ENCODE results near the gene LAX1.
"Not testable (repeated sequence)": the region's sequence is repeated elsewhere in the genome, so short reads cannot be mapped to it uniquely, and the experiment has no call there.

The LAX1 gene

GRCh38 chr1:203765029-203765837 is at the start of gene LAX1:
Gene LAX1 (plus strand): TSS chr1:203765183. CDS start chr1:203765566, 383 bp downstream.
- Mint-ChIP-seq H3K27ac (no peak within 1 kb of the TSS), H3K4me1 (ENCODE audit: low read depth) (peaks cover 21% of the 10 kb centered on the region), H3K4me3 (no peak within 1 kb of the TSS), H3K9me3 (no peaks in the 10 kb centered on the region), H3K36me3 (ENCODE audit: low read depth) (no peaks in the 10 kb centered on the region), H3K27me3 (no peaks in the 10 kb centered on the region)
- intact Hi-C loops (cut with micrococcal nuclease), result no loop called here

- intact Hi-C loops (cut with micrococcal nuclease), result no loop called here
- H3K36me3 Mint-ChIP-seq (ENCODE audit: low read depth), result peaks cover 64% of the 10 kb centered on the region
- H3K27me3 Mint-ChIP-seq, result no peaks in the 10 kb centered on the region
- H3K4me3 Mint-ChIP-seq, result no peak overlapping the region
- no peaks in the 10 kb centered on the region for H3K9me3 Mint-ChIP-seq
- H3K27ac Mint-ChIP-seq, result no peak overlapping the region
- peaks cover 7% of the 10 kb centered on the region for H3K4me1 Mint-ChIP-seq (ENCODE audit: low read depth)
Measured at GRCh38 chr1:203717120-203717519, 47.9 kb upstream of the LAX1 start.

- Mint-ChIP-seq H3K36me3 (ENCODE audit: low read depth) (peaks cover 52% of the 10 kb centered on the region), H3K4me1 (ENCODE audit: low read depth) (no peaks in the 10 kb centered on the region), H3K4me3 (no peak overlapping the region), H3K9me3 (no peaks in the 10 kb centered on the region), H3K27me3 (no peaks in the 10 kb centered on the region), H3K27ac (no peak overlapping the region)
- intact Hi-C loops (cut with micrococcal nuclease), result no loop called here
Measured at GRCh38 chr1:203720242-203720641, 44.7 kb upstream of the LAX1 start.

- Mint-ChIP-seq H3K27me3 (no peaks in the 10 kb centered on the region), H3K9me3 (no peaks in the 10 kb centered on the region), H3K36me3 (ENCODE audit: low read depth) (peaks cover 68% of the 10 kb centered on the region), H3K4me1 (ENCODE audit: low read depth) (no peaks in the 10 kb centered on the region), H3K4me3 (no peak overlapping the region), H3K27ac (no peak overlapping the region)
- intact Hi-C loops (cut with micrococcal nuclease), result no loop called here
Measured at GRCh38 chr1:203722909-203723308, 42.1 kb upstream of the LAX1 start.

GRCh38 chr1:203726417-203726867 is 38.5 kb upstream of the LAX1 start:
- Mint-ChIP-seq H3K27me3 (no peaks in the 10 kb centered on the region), H3K36me3 (ENCODE audit: low read depth) (peaks cover 75% of the 10 kb centered on the region), H3K9me3 (no peaks in the 10 kb centered on the region), H3K27ac (no peak overlapping the region), H3K4me3 (no peak overlapping the region), H3K4me1 (ENCODE audit: low read depth) (no peaks in the 10 kb centered on the region)
- intact Hi-C loops (cut with micrococcal nuclease), result no loop called here

- Mint-ChIP-seq H3K27me3 (no peaks in the 10 kb centered on the region), H3K9me3 (no peaks in the 10 kb centered on the region), H3K4me1 (ENCODE audit: low read depth) (no peaks in the 10 kb centered on the region), H3K36me3 (ENCODE audit: low read depth) (peaks cover 60% of the 10 kb centered on the region), H3K27ac (no peak overlapping the region), H3K4me3 (no peak overlapping the region)
- intact Hi-C loops (cut with micrococcal nuclease), result no loop called here
Measured at GRCh38 chr1:203733009-203733863, 31.7 kb upstream of the LAX1 start.

- no peaks in the 10 kb centered on the region for H3K9me3 Mint-ChIP-seq
- H3K27ac Mint-ChIP-seq, result no peak overlapping the region
- peaks cover 26% of the 10 kb centered on the region for H3K4me1 Mint-ChIP-seq (ENCODE audit: low read depth)
- intact Hi-C loops (cut with micrococcal nuclease), result no loop called here
- H3K27me3 Mint-ChIP-seq, result no peaks in the 10 kb centered on the region
- no peak overlapping the region for H3K4me3 Mint-ChIP-seq
- H3K36me3 Mint-ChIP-seq (ENCODE audit: low read depth), result peaks cover 40% of the 10 kb centered on the region
Measured at GRCh38 chr1:203742436-203742835, 22.5 kb upstream of the LAX1 start.

GRCh38 chr1:203743091-203743571 is 21.9 kb upstream of the LAX1 start:
- no peaks in the 10 kb centered on the region for H3K27me3 Mint-ChIP-seq
- intact Hi-C loops (cut with micrococcal nuclease), result no loop called here
- no peak overlapping the region for H3K4me3 Mint-ChIP-seq
- peaks cover 33% of the 10 kb centered on the region for H3K36me3 Mint-ChIP-seq (ENCODE audit: low read depth)
- no peaks in the 10 kb centered on the region for H3K9me3 Mint-ChIP-seq
- H3K27ac Mint-ChIP-seq, result peak overlapping the region; percentile 89
- peaks cover 26% of the 10 kb centered on the region for H3K4me1 Mint-ChIP-seq (ENCODE audit: low read depth)

GRCh38 chr1:203744075-203744972 is 20.7 kb upstream of the LAX1 start:
- Mint-ChIP-seq H3K4me1 (ENCODE audit: low read depth) (peaks cover 26% of the 10 kb centered on the region), H3K36me3 (ENCODE audit: low read depth) (peaks cover 23% of the 10 kb centered on the region), H3K27me3 (no peaks in the 10 kb centered on the region), H3K27ac (peak overlapping the region; percentile 89), H3K9me3 (no peaks in the 10 kb centered on the region), H3K4me3 (peak overlapping the region; percentile 58)
- intact Hi-C loops (cut with micrococcal nuclease), result no loop called here

GRCh38 chr1:203746281-203746680 is 18.7 kb upstream of the LAX1 start:
- peaks cover 26% of the 10 kb centered on the region for H3K4me1 Mint-ChIP-seq (ENCODE audit: low read depth)
- peaks cover 3% of the 10 kb centered on the region for H3K36me3 Mint-ChIP-seq (ENCODE audit: low read depth)
- no peak overlapping the region for H3K4me3 Mint-ChIP-seq
- no peaks in the 10 kb centered on the region for H3K9me3 Mint-ChIP-seq
- H3K27ac Mint-ChIP-seq, result no peak overlapping the region
- intact Hi-C loops (cut with micrococcal nuclease), result no loop called here
- H3K27me3 Mint-ChIP-seq, result no peaks in the 10 kb centered on the region

- Mint-ChIP-seq H3K4me3 (no peak overlapping the region), H3K9me3 (no peaks in the 10 kb centered on the region), H3K27me3 (no peaks in the 10 kb centered on the region), H3K36me3 (ENCODE audit: low read depth) (no peaks in the 10 kb centered on the region), H3K27ac (no peak overlapping the region), H3K4me1 (ENCODE audit: low read depth) (peaks cover 14% of the 10 kb centered on the region)
- intact Hi-C loops (cut with micrococcal nuclease), result no loop called here
Measured at GRCh38 chr1:203751051-203751450, 13.9 kb upstream of the LAX1 start.

- H3K27ac Mint-ChIP-seq; H3K4me3 Mint-ChIP-seq; H3K9me3 Mint-ChIP-seq; H3K27me3 Mint-ChIP-seq; H3K36me3 Mint-ChIP-seq (ENCODE audit: low read depth); intact Hi-C loops (cut with micrococcal nuclease): not testable (repeated sequence)
- H3K4me1 Mint-ChIP-seq (ENCODE audit: low read depth), result peaks cover 14% of the 10 kb centered on the region
Measured at GRCh38 chr1:203751618-203752361, 13.2 kb upstream of the LAX1 start.

- peaks cover 14% of the 10 kb centered on the region for H3K4me1 Mint-ChIP-seq (ENCODE audit: low read depth)
- no peaks in the 10 kb centered on the region for H3K9me3 Mint-ChIP-seq
- no peak overlapping the region for H3K27ac Mint-ChIP-seq
- intact Hi-C loops (cut with micrococcal nuclease), result no loop called here
- H3K4me3 Mint-ChIP-seq, result no peak overlapping the region
- no peaks in the 10 kb centered on the region for H3K27me3 Mint-ChIP-seq
- H3K36me3 Mint-ChIP-seq (ENCODE audit: low read depth), result no peaks in the 10 kb centered on the region
Measured at GRCh38 chr1:203754455-203754864, 10.5 kb upstream of the LAX1 start.
